CD4-positive, alpha-beta T cell (primary cell): ENCODE measurements around the gene ATPAF1. TPM values are rescaled to one million over a fixed set of nuclear protein-coding genes. Genes with fewer than 3 reads are reported as not detected.
"Not testable (repeated sequence)": the region's sequence is repeated elsewhere in the genome, so short reads cannot be mapped to it uniquely, and the experiment has no call there.

Source experiments
- ATAC-seq: fragments of 200-7000 bp; cut with Tn5 transposase; one replicate; pipeline ENCODE4 v1.10.0; 2022; ENCODE audit warnings: mild to moderate bottlenecking; ENCODE audit not compliant: poor library complexity
- CTCF ChIA-PET: fragments of 350-600 bp; sonication (Branson Sonifier 250); formaldehyde crosslinking; loops from one replicate; lab custom pipeline; 2021; ENCODE audit warnings: antibody characterized with exemption, inconsistent platforms; lab: Charles Lee
- POLR2A ChIA-PET: fragments of 350-600 bp; sonication (Branson Sonifier 250); formaldehyde crosslinking; loops from one replicate; lab custom pipeline; 2021; ENCODE audit warnings: antibody characterized with exemption, inconsistent platforms; lab: Charles Lee
- DNase-seq, 14 experiments: peaks; one replicate each; pipeline ENCODE4 v3.0.0-alpha.2; 2013 to 2020; ENCODE audit warnings: mixed read lengths in 2 of 14
- H3K27ac ChIP-seq, 2 donors: one replicate each; pipeline versions ENCODE4 v1.5.1 to v1.7.0; 2013; ENCODE audit warnings: low read length in 2 of 2, low read depth in 1 of 2, mild to moderate bottlenecking in 1 of 2
- H3K27me3 ChIP-seq, 2 experiments: 1 replicate in 1 of 2; 2 replicates in 1 of 2; pipeline versions ENCODE4 v1.6.1 to v1.7.0; 2013; ENCODE audit warnings: low read length in 2 of 2, control low read depth in 1 of 2, mild to moderate bottlenecking in 1 of 2, moderate library complexity in 1 of 2; ENCODE audit not compliant: insufficient read depth in 2 of 2, control insufficient read depth in 1 of 2
- H3K36me3 ChIP-seq: one replicate; pipeline ENCODE4 v1.6.1; 2013; ENCODE audit warnings: low read length, control low read depth; ENCODE audit not compliant: insufficient read depth
- H3K4me1 ChIP-seq: one replicate; pipeline ENCODE4 v1.6.1; 2013; ENCODE audit warnings: low read length, control low read depth; ENCODE audit not compliant: insufficient read depth
- H3K4me3 ChIP-seq: one replicate; pipeline ENCODE4 v1.5.1; 2013; ENCODE audit warnings: mild to moderate bottlenecking, low read length, moderate library complexity
- H3K9me3 ChIP-seq, 2 experiments: 1 replicate in 1 of 2; 2 replicates in 1 of 2; pipeline versions ENCODE4 v1.6.1 to v1.7.0; 2013; ENCODE audit warnings: low read length in 2 of 2, mild to moderate bottlenecking in 2 of 2, control low read depth in 1 of 2, moderate library complexity in 1 of 2; ENCODE audit not compliant: control insufficient read depth in 1 of 2, insufficient read depth in 1 of 2
- H3K27ac Mint-ChIP-seq: one replicate; pipeline ENCODE4 v1.8.0; 2020; ENCODE audit warnings: mixed read lengths
- H3K27me3 Mint-ChIP-seq: one replicate; pipeline ENCODE4 v1.8.0; 2021; ENCODE audit warnings: mixed read lengths
- H3K36me3 Mint-ChIP-seq: one replicate; pipeline ENCODE4 v1.8.0; 2021; ENCODE audit warnings: low read depth, mixed read lengths
- H3K4me1 Mint-ChIP-seq: one replicate; pipeline ENCODE4 v1.8.0; 2021; ENCODE audit warnings: low read depth, mixed read lengths
- H3K4me3 Mint-ChIP-seq: one replicate; pipeline ENCODE4 v1.8.0; 2020; ENCODE audit warnings: mild to moderate bottlenecking, mixed read lengths
- H3K9me3 Mint-ChIP-seq: one replicate; pipeline ENCODE4 v1.8.0; 2020; ENCODE audit warnings: mixed read lengths
- intact Hi-C, 2 experiments: fragments of 100-400 bp; cut with DNase I in 1 of 2; cut with micrococcal nuclease in 1 of 2; formaldehyde crosslinking; loops; one replicate each; pipeline versions ENCODE4 v1.15.1 to v1.9.0; 2023 to 2025; cut with DNase I, micrococcal nuclease
- total RNA-seq, 174 experiments: library from RNA in 2 of 174; stranded (reverse) in 2 of 174; gene quantifications; one replicate each; pipeline ENCODE4 v1.2.3 and lab custom pipeline; 2021 to 2026
- TF ChIP-seq, protein P1 (sequence below): fragments of 200-600 bp; IDR thresholded peaks from one replicate; pipeline ENCODE4 v1.8.0; 2022; ENCODE audit warnings: antibody characterized with exemption, mild to moderate bottlenecking

ATPAF1 gene
- total RNA-seq, 2 experiments from 2014 or later, result 10.1 to 12.4 TPM

GRCh38 chr1:46655848-46656247, 12.3 kb downstream of the ATPAF1 start:
- no peaks in the 10 kb centered on the region for H3K27me3 ChIP-seq
- no peak for DNase-seq
- intact Hi-C loops, result no loop called here
- H3K9me3 ChIP-seq, result no peaks in the 10 kb centered on the region
- Mint-ChIP-seq H3K4me3 (no peak overlapping the region), H3K4me1 (no peaks in the 10 kb centered on the region), H3K27me3 (no peaks in the 10 kb centered on the region), H3K27ac (no peak overlapping the region), H3K9me3 (peaks cover 2% of the 10 kb centered on the region), H3K36me3 (peaks cover 92% of the 10 kb centered on the region)
- ATAC-seq, result no peak
- H3K27ac ChIP-seq, result no peak overlapping the region
- ChIA-PET CTCF (no interaction called here), POLR2A (no interaction called here)
- peaks cover 61% of the 10 kb centered on the region for H3K36me3 ChIP-seq
- no peaks in the 10 kb centered on the region for H3K4me1 ChIP-seq
- no peak overlapping the region for H3K4me3 ChIP-seq
- TF ChIP-seq, protein P1, sequence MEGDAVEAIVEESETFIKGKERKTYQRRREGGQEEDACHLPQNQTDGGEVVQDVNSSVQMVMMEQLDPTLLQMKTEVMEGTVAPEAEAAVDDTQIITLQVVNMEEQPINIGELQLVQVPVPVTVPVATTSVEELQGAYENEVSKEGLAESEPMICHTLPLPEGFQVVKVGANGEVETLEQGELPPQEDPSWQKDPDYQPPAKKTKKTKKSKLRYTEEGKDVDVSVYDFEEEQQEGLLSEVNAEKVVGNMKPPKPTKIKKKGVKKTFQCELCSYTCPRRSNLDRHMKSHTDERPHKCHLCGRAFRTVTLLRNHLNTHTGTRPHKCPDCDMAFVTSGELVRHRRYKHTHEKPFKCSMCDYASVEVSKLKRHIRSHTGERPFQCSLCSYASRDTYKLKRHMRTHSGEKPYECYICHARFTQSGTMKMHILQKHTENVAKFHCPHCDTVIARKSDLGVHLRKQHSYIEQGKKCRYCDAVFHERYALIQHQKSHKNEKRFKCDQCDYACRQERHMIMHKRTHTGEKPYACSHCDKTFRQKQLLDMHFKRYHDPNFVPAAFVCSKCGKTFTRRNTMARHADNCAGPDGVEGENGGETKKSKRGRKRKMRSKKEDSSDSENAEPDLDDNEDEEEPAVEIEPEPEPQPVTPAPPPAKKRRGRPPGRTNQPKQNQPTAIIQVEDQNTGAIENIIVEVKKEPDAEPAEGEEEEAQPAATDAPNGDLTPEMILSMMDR, result no peak

GRCh38 chr1:46654698-46655097, 13.5 kb downstream of the ATPAF1 start:
- H3K27me3 Mint-ChIP-seq, H3K9me3 ChIP-seq, H3K4me1 ChIP-seq, H3K27ac ChIP-seq, CTCF ChIA-PET, H3K27ac Mint-ChIP-seq, H3K4me3 ChIP-seq, H3K9me3 Mint-ChIP-seq, H3K4me1 Mint-ChIP-seq, POLR2A ChIA-PET, ATAC-seq, H3K27me3 ChIP-seq, H3K4me3 Mint-ChIP-seq, intact Hi-C loops, DNase-seq: not testable (repeated sequence)
- H3K36me3 Mint-ChIP-seq, result peaks cover 94% of the 10 kb centered on the region
- H3K36me3 ChIP-seq, result peaks cover 72% of the 10 kb centered on the region

DNA sequence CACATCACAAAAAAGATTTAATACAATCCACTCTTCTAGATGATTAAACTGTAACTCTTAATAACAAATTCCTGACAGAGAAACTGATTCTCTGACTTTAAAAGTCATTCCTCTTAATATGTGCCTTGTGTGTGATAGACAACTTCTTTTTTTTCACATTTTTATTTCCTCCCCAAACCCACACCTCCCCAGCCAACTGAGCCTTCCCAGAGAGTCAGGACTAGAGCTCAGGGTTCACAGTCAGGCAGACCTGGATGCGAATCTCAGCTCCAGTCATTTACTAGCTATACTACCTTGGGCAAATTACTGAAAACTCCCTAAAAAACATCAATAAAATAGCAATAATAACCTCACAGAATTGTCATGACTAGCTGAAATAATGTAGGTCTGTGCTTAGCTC, 14.2 kb downstream of the ATPAF1 start:
- CTCF ChIA-PET, result no interaction called here

More for the DNA sequence above, 14.2 kb downstream of the ATPAF1 start:
- no peaks in the 10 kb centered on the region for H3K27me3 ChIP-seq
- no peak for DNase-seq
- H3K9me3 Mint-ChIP-seq, result peaks cover 7% of the 10 kb centered on the region
- no peak overlapping the region for H3K27ac ChIP-seq
- H3K9me3 ChIP-seq, result no peaks in the 10 kb centered on the region
- intact Hi-C loops, result no loop called here
- POLR2A ChIA-PET, result no interaction called here
- H3K4me3 ChIP-seq, result no peak overlapping the region
- H3K27ac Mint-ChIP-seq, result no peak overlapping the region
- peaks cover 94% of the 10 kb centered on the region for H3K36me3 Mint-ChIP-seq
- no peaks in the 10 kb centered on the region for H3K4me1 Mint-ChIP-seq
- no peaks in the 10 kb centered on the region for H3K4me1 ChIP-seq
- TF ChIP-seq, protein P1, result no peak
- ATAC-seq, result no peak
- no peak overlapping the region for H3K4me3 Mint-ChIP-seq
- no peaks in the 10 kb centered on the region for H3K27me3 Mint-ChIP-seq
- H3K36me3 ChIP-seq, result peaks cover 76% of the 10 kb centered on the region
